GM23338 (cell line): ENCODE data around the gene MRPS21. TPM values are rescaled to one million over a fixed set of nuclear protein-coding genes. Genes with fewer than 3 reads are reported as not detected.
"Not testable (repeated sequence)": the region's sequence is repeated elsewhere in the genome, so short reads cannot be mapped to it uniquely, and the experiment has no call there.

ENCODE experiments used
- ATAC-seq: fragments of 200-7000 bp; cut with Tn5 transposase; 3 replicates; pipeline ENCODE4 v1.9.1; 2020
- DNase-seq: peaks from one replicate; pipeline ENCODE4 v3.0.0-alpha.2; 2015; ENCODE audit warnings: low spot score
- H2AFZ ChIP-seq: fragments of 200-600 bp; sonication (generic); 2 replicates; pipeline ENCODE4 v1.8.0; 2016; ENCODE audit warnings: antibody characterized with exemption, mild to moderate bottlenecking, moderate library complexity
- H3F3A ChIP-seq: fragments of 200-600 bp; sonication (generic); replicated peaks from 2 replicates; pipeline ENCODE4 v1.8.0; 2017; ENCODE audit warnings: antibody characterized with exemption, mixed run types, low read depth
- H3K27ac ChIP-seq: fragments of 200-600 bp; sonication (generic); 2 replicates; pipeline ENCODE4 v1.6.1; 2016; ENCODE audit warnings: low read depth
- H3K27me3 ChIP-seq: fragments of 200-600 bp; sonication (generic); 2 replicates; pipeline ENCODE4 v1.8.0; 2016; ENCODE audit warnings: mild to moderate bottlenecking, mixed run types, moderate library complexity; ENCODE audit not compliant: insufficient read depth
- H3K36me3 ChIP-seq: fragments of 200-600 bp; sonication (generic); 2 replicates; pipeline ENCODE4 v1.8.0; 2016; ENCODE audit warnings: mild to moderate bottlenecking; ENCODE audit not compliant: insufficient read depth
- H3K4me1 ChIP-seq: fragments of 200-600 bp; sonication (generic); 2 replicates; pipeline ENCODE4 v1.8.0; 2016; ENCODE audit warnings: mild to moderate bottlenecking, moderate library complexity; ENCODE audit not compliant: insufficient read depth
- H3K4me2 ChIP-seq: fragments of 200-600 bp; sonication (generic); 2 replicates; pipeline ENCODE4 v1.7.1; 2017; ENCODE audit warnings: mixed run types
- H3K4me3 ChIP-seq: fragments of 200-600 bp; sonication (generic); 2 replicates; pipeline ENCODE4 v1.6.1; 2016; ENCODE audit warnings: mixed run types
- H3K79me2 ChIP-seq: fragments of 200-600 bp; sonication (generic); replicated peaks from 2 replicates; pipeline ENCODE4 v1.8.0; 2017; ENCODE audit warnings: mild to moderate bottlenecking; ENCODE audit not compliant: insufficient read depth
- H3K9me2 ChIP-seq: fragments of 200-600 bp; sonication (generic); 2 replicates; pipeline ENCODE4 v1.8.0; 2017; ENCODE audit not compliant: insufficient read depth
- H4K20me1 ChIP-seq: fragments of 200-600 bp; sonication (generic); replicated peaks from 2 replicates; pipeline ENCODE4 v1.8.0; 2017; ENCODE audit warnings: mild to moderate bottlenecking; ENCODE audit not compliant: insufficient read depth
- H3K27ac Mint-ChIP-seq: 2 replicates; pipeline ENCODE4 v1.8.0; 2020; ENCODE audit warnings: inconsistent platforms, mild to moderate bottlenecking, moderate library complexity, mixed read lengths
- H3K27me3 Mint-ChIP-seq: 3 replicates; pipeline ENCODE4 v1.8.0; 2022; ENCODE audit warnings: low read depth, mild to moderate bottlenecking, moderate library complexity, mixed read lengths, inconsistent platforms; ENCODE audit not compliant: insufficient read depth, poor library complexity
- H3K36me3 Mint-ChIP-seq: 3 replicates; pipeline ENCODE4 v1.8.0; 2021; ENCODE audit warnings: low read depth, mild to moderate bottlenecking, inconsistent platforms, moderate library complexity, mixed read lengths
- H3K4me1 Mint-ChIP-seq: 3 replicates; pipeline ENCODE4 v1.8.0; 2020; ENCODE audit warnings: mild to moderate bottlenecking, inconsistent platforms, mixed read lengths
- H3K4me3 Mint-ChIP-seq: 3 replicates; pipeline ENCODE4 v1.8.0; 2021; ENCODE audit warnings: moderate library complexity, mild to moderate bottlenecking, inconsistent platforms, mixed read lengths
- H3K9me3 Mint-ChIP-seq: 3 replicates; pipeline ENCODE4 v1.8.0; 2020; ENCODE audit warnings: moderate library complexity, mild to moderate bottlenecking, inconsistent platforms, mixed read lengths
- CREB1 ChIP-seq: fragments of 250-450 bp; sonication (Bioruptor Pico); IDR thresholded peaks from 2 replicates; pipeline ENCODE4 v1.5.0; 2020; ENCODE audit warnings: low read depth, mild to moderate bottlenecking, moderate library complexity
- ETS1 ChIP-seq: IDR thresholded peaks from 2 replicates; pipeline ENCODE4 v1.6.1; 2016; ENCODE audit warnings: antibody characterized with exemption
- NANOG ChIP-seq: IDR thresholded peaks from 2 replicates; pipeline ENCODE4 v1.6.1; 2016; ENCODE audit warnings: antibody characterized with exemption, borderline replicate concordance
- POLR2AphosphoS5 ChIP-seq: IDR thresholded peaks from 2 replicates; pipeline ENCODE4 v1.6.1; 2016; ENCODE audit warnings: antibody characterized with exemption, low read depth
- REST ChIP-seq: IDR thresholded peaks from one replicate; pipeline ENCODE4 v1.6.1; 2018; ENCODE audit warnings: antibody characterized with exemption; ENCODE audit not compliant: unreplicated experiment
- ZNF114 ChIP-seq: fragments of 250-450 bp; sonication (Bioruptor Pico); IDR thresholded peaks from 2 replicates; pipeline ENCODE4 v1.5.0; 2020; ENCODE audit warnings: mild to moderate bottlenecking, moderate library complexity
- ZNF331 ChIP-seq: fragments of 250-450 bp; sonication (Bioruptor Pico); IDR thresholded peaks from 2 replicates; pipeline ENCODE4 v1.5.0; 2020; ENCODE audit warnings: low read depth, mild to moderate bottlenecking, moderate library complexity
- ZNF462 ChIP-seq: fragments of 250-450 bp; sonication (Bioruptor Pico); IDR thresholded peaks from 2 replicates; pipeline ENCODE4 v1.5.0; 2020; ENCODE audit warnings: mild to moderate bottlenecking, moderate library complexity
- polyA plus RNA-seq: library from polyadenylated mRNA; unstranded; fragments of >200 nt; fragmentation: Nextera tagmentation; extraction: Ambion mirVana; gene quantifications from 2 replicates; pipeline ENCODE4 v1.2.1, GENCODE V29; 2016
- total RNA-seq: library from RNA; depleted of rRNA; stranded (reverse); fragments of >200 nt; shearing (Covaris generic); gene quantifications from 2 replicates; pipeline ENCODE4 v1.2.3, GENCODE V29; 2014

Gene MRPS21
- total and polyA plus RNA-seq, 2 experiments from 2014 or later = 51.2 to 313 TPM

GRCh38 chr1:150302902-150303301 lies 9.2 kb downstream of the MRPS21 start (continued):
- TF ChIP-seq ZNF462 (CRISPR knock-in tag) (no peak), NANOG (no peak)

GRCh38 chr1:150308585-150308984 lies 14.9 kb downstream of the MRPS21 start:
- not testable (repeated sequence) for H3K27ac Mint-ChIP-seq, ATAC-seq, H3K4me1 Mint-ChIP-seq

GRCh38 chr1:150309758-150310508 lies 16.3 kb downstream of the MRPS21 start:
- H3K79me2 ChIP-seq = 0 out of 2 replicates have a peak, but pooled peaks cover 3% of the 10 kb centered on the region
- no peaks in the 10 kb centered on the region for H3K9me2 ChIP-seq
- H3K9me3 Mint-ChIP-seq = no peaks in the 10 kb centered on the region
- no peaks in the 10 kb centered on the region for H3K27me3 ChIP-seq
- no peak overlapping the region for H3K4me3 ChIP-seq
- H2AFZ ChIP-seq = no peak overlapping the region
- no peak overlapping the region for H3K27ac Mint-ChIP-seq
- H3F3A ChIP-seq = peaks cover 7% of the 10 kb centered on the region
- no peak overlapping the region; the same call in 2 of the 3 replicates for H3K4me3 Mint-ChIP-seq
- peaks cover 41% of the 10 kb centered on the region for H3K36me3 Mint-ChIP-seq
- H3K36me3 ChIP-seq = peaks cover 14% of the 10 kb centered on the region
- DNase-seq = no peak
- ATAC-seq = no peak; the same call in 2 of the 3 replicates
- no peaks in the 10 kb centered on the region for H3K4me1 ChIP-seq
- H3K4me1 Mint-ChIP-seq = peaks cover 6% of the 10 kb centered on the region; the same call in 1 of the 3 replicates
- H4K20me1 ChIP-seq = peaks cover 8% of the 10 kb centered on the region; the same call in 1 of the 2 replicates
- H3K4me2 ChIP-seq = no peak overlapping the region
- peaks cover 7% of the 10 kb centered on the region for H3K27me3 Mint-ChIP-seq
- H3K27ac ChIP-seq = no peak overlapping the region
- TF ChIP-seq ZNF114 = no peak
- TF ChIP-seq CREB1 (CRISPR knock-in tag) = no peak
- no peak for TF ChIP-seq ETS1
- TF ChIP-seq ZNF331 (CRISPR knock-in tag) = no peak
- no peak for TF ChIP-seq POLR2AphosphoS5
- no peak for TF ChIP-seq REST

More at GRCh38 chr1:150308585-150308984, 14.9 kb downstream of the MRPS21 start:
- H3K9me2 ChIP-seq, H3K9me3 Mint-ChIP-seq, H3K4me3 Mint-ChIP-seq, H3K4me3 ChIP-seq, DNase-seq, H3K79me2 ChIP-seq, H3K4me1 ChIP-seq, H3K27me3 ChIP-seq, H3K4me2 ChIP-seq, H3K27me3 Mint-ChIP-seq, H2AFZ ChIP-seq, H3K27ac ChIP-seq: not testable (repeated sequence)
- peaks cover 10% of the 10 kb centered on the region for H3F3A ChIP-seq
- peaks cover 11% of the 10 kb centered on the region; the same call in 1 of the 2 replicates for H4K20me1 ChIP-seq
- peaks cover 14% of the 10 kb centered on the region for H3K36me3 ChIP-seq
- peaks cover 54% of the 10 kb centered on the region for H3K36me3 Mint-ChIP-seq
